ENCODE data around the gene EPC1.
"Not testable (repeated sequence)": the region's sequence is repeated elsewhere in the genome, so short reads cannot be mapped to it uniquely, and the experiment has no call there.

The EPC1 gene

GRCh38 chr10:32244011-32244410, 102.9 kb downstream of the EPC1 start:
- H3K4me1 Mint-ChIP-seq = no peaks in the 10 kb centered on the region
- H3K27me3 Mint-ChIP-seq (ENCODE audit: low read depth, poor library complexity) = peaks cover 23% of the 10 kb centered on the region
- no peak overlapping the region for H3K27ac Mint-ChIP-seq
- no peak for DNase-seq
- TF ChIP-seq CTCF (IDR thresholded peaks at IDR 0.05) = no peak
- no peak overlapping the region for H3K4me3 Mint-ChIP-seq
- H3K36me3 Mint-ChIP-seq (ENCODE audit: low read depth) = no peaks in the 10 kb centered on the region
- no peaks in the 10 kb centered on the region for H3K9me3 Mint-ChIP-seq

- Mint-ChIP-seq H3K9me3 (no peaks in the 10 kb centered on the region), H3K27ac (no peak overlapping the region), H3K4me1 (no peaks in the 10 kb centered on the region), H3K36me3 (ENCODE audit: low read depth) (no peaks in the 10 kb centered on the region), H3K4me3 (no peak overlapping the region), H3K27me3 (ENCODE audit: low read depth, poor library complexity) (peaks cover 27% of the 10 kb centered on the region)
- no peak for DNase-seq
- no peak for TF ChIP-seq CTCF (IDR thresholded peaks at IDR 0.05)
Measured at GRCh38 chr10:32241946-32242345, 105.0 kb downstream of the EPC1 start.

GRCh38 chr10:32240471-32240870, 106.5 kb downstream of the EPC1 start:
- H3K9me3 Mint-ChIP-seq = peaks cover 3% of the 10 kb centered on the region
- TF ChIP-seq CTCF (IDR thresholded peaks at IDR 0.05) = no peak

DNA sequence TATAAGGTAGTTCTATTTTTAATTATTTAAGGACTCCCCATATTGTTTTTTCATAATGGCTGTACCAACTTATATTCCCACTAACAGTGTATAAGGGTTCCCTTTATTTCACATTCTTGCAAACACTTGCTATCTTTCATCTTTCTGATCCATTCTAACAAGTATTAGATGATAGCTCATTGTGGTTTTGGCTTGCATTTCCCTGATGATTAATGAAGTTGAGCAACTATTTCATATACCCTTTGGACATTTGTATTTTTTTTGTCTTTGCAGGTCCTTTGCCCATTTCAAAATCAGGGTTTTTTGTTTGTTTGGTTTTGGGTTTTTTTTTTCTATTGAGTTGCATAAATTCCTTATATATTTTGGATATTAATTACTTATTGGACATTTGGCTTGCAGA, 107.2 kb downstream of the EPC1 start:
- DNase-seq = no peak
- Mint-ChIP-seq H3K27me3 (ENCODE audit: low read depth, poor library complexity) (peaks cover 27% of the 10 kb centered on the region), H3K9me3 (peaks cover 10% of the 10 kb centered on the region), H3K4me3 (no peak overlapping the region), H3K4me1 (no peaks in the 10 kb centered on the region), H3K36me3 (ENCODE audit: low read depth) (no peaks in the 10 kb centered on the region), H3K27ac (no peak overlapping the region)
- TF ChIP-seq CTCF (IDR thresholded peaks at IDR 0.05) = no peak

More at GRCh38 chr10:32240471-32240870, 106.5 kb downstream of the EPC1 start:
- Mint-ChIP-seq H3K36me3 (ENCODE audit: low read depth) (no peaks in the 10 kb centered on the region), H3K4me1 (no peaks in the 10 kb centered on the region), H3K4me3 (no peak overlapping the region), H3K27ac (no peak overlapping the region), H3K27me3 (ENCODE audit: low read depth, poor library complexity) (peaks cover 27% of the 10 kb centered on the region)
- no peak for DNase-seq

DNA sequence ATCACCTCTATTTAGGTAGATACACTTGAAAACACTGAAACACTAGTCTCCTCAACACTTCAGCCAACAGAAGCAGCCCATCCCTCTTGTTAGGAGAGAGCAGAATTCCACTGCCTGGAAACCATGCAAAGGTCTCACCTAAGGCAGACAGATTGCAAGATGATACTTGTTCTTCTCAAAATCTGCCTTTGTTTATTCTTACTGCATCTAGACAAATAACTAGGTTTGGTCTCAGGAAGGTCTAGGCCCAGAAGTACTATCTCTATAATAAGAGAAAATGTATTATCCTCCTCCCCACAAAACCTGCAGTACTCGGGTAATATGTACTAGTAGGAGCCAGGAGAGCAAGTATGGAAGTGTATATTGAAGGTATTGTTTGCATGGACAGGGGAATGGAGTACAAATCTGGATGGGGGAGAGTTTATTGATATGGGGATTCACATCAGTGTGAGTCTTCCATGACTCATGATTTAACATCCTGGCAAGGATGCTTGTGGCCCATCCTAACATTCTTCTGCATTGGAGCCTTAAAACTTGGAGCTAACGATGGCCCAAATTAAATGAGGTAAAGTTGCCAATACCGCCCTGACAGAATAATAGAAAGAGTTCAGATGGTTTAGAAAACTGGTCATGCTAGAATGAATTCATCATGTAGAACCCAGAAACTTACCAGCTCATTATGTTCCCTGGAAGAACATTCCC, 109.2 kb downstream of the EPC1 start:
- Mint-ChIP-seq H3K27ac (no peak overlapping the region), H3K4me3 (no peak overlapping the region), H3K27me3 (ENCODE audit: low read depth, poor library complexity) (peaks cover 23% of the 10 kb centered on the region), H3K4me1 (no peaks in the 10 kb centered on the region), H3K9me3 (peaks cover 23% of the 10 kb centered on the region), H3K36me3 (ENCODE audit: low read depth) (peaks cover 4% of the 10 kb centered on the region)
- DNase-seq = no peak
- TF ChIP-seq CTCF (IDR thresholded peaks at IDR 0.05) = no peak

DNA sequence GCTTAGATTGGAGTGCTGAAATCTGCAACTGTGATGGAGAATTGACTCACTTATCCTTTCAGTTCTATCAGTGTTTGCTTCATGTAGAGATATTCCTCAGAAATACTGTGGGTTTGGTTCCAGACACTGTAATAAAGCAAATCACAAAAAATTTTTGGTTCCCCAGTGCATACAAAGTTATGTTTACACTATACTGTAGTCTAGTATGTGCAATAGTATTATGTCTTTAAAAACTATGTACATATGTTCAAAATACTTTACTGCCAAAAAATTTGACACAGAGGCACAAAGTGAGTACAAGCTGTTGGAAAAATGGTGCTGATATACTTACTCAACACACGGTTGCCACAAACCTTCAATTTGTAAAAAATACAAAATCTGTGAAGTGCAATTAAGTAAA, 112.5 kb downstream of the EPC1 start:
- peaks cover 4% of the 10 kb centered on the region for H3K36me3 Mint-ChIP-seq (ENCODE audit: low read depth)
- H3K9me3 Mint-ChIP-seq = peaks cover 31% of the 10 kb centered on the region
- DNase-seq = no peak
- H3K4me3 Mint-ChIP-seq = no peak overlapping the region
- no peak for TF ChIP-seq CTCF (IDR thresholded peaks at IDR 0.05)
- no peaks in the 10 kb centered on the region for H3K4me1 Mint-ChIP-seq
- H3K27ac Mint-ChIP-seq = no peak overlapping the region
- peaks cover 7% of the 10 kb centered on the region for H3K27me3 Mint-ChIP-seq (ENCODE audit: low read depth, poor library complexity)

DNA sequence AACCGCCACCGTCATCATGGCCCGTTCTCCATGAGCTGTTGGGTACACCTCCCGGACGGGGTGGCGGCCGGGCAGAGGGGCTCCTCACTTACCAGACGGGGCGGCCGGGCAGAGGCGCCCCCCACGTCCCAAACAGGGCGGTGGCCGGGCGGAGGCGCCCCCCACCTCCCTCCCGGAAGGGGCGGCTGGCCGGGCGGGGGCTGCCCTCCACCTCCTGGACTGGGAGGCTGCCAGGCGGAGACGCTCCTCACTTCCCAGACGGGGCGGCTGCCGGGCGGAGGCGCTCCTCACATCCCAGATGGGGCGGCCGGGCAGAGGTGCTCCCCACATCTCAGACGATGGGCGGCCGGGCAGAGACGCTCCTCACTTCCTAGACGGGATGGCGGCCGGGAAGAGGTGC, 113.6 kb downstream of the EPC1 start:
- H3K27ac Mint-ChIP-seq; DNase-seq; H3K27me3 Mint-ChIP-seq (ENCODE audit: low read depth, poor library complexity); H3K4me1 Mint-ChIP-seq; H3K36me3 Mint-ChIP-seq (ENCODE audit: low read depth); H3K4me3 Mint-ChIP-seq: not testable (repeated sequence)
- peaks cover 31% of the 10 kb centered on the region for H3K9me3 Mint-ChIP-seq

All from nephron progenitor cell (in vitro differentiated cells).